Neural cell (in vitro differentiated cells): ENCODE measurements around the gene INS. TPM values are rescaled to one million over a fixed set of nuclear protein-coding genes. Genes with fewer than 3 reads are reported as not detected.

ENCODE experiments used
- H2AFZ ChIP-seq: fragments of 200-600, 300-800 bp; sonication (generic), shearing (Covaris generic); 2 replicates; pipeline ENCODE4 v1.6.0; 2014; ENCODE audit warnings: low read depth, mild to moderate bottlenecking, antibody characterized with exemption, low read length, moderate library complexity
- H3F3A ChIP-seq: fragments of 200-600 bp; shearing (Covaris generic); 2 replicates; pipeline ENCODE4 v1.6.1; 2016; ENCODE audit warnings: mild to moderate bottlenecking, moderate library complexity, mixed read lengths, antibody characterized with exemption, low read length; ENCODE audit not compliant: insufficient read depth, poor library complexity, severe bottlenecking
- H3K27ac ChIP-seq: fragments of 200-600, 300-800 bp; sonication (generic), shearing (Covaris generic); 2 replicates; pipeline ENCODE4 v1.5.1; 2014; ENCODE audit warnings: mild to moderate bottlenecking, low read length, moderate library complexity
- H3K27me3 ChIP-seq: fragments of 300-800, 200-600 bp; sonication (generic), shearing (Covaris generic); 2 replicates; pipeline ENCODE4 v1.6.0; 2014; ENCODE audit warnings: mild to moderate bottlenecking, low read depth, low read length, moderate library complexity; ENCODE audit not compliant: insufficient read depth
- H3K36me3 ChIP-seq: fragments of 300-800, 200-600 bp; sonication (generic), shearing (Covaris generic); 2 replicates; pipeline ENCODE4 v1.5.1; 2014; ENCODE audit warnings: mild to moderate bottlenecking, antibody characterized with exemption, low read length, moderate library complexity; ENCODE audit not compliant: insufficient read depth
- H3K4me2 ChIP-seq: fragments of 300-800, 200-600 bp; sonication (generic), shearing (Covaris generic); 2 replicates; pipeline ENCODE4 v1.6.0; 2014; ENCODE audit warnings: mild to moderate bottlenecking, low read length
- H3K4me3 ChIP-seq: fragments of 300-800, 200-600 bp; sonication (generic), shearing (Covaris generic); 2 replicates; pipeline ENCODE4 v1.5.1; 2014; ENCODE audit warnings: mild to moderate bottlenecking, low read length, moderate library complexity
- H3K79me2 ChIP-seq: fragments of 200-600 bp; shearing (Covaris generic); replicated peaks from 2 replicates; pipeline ENCODE4 v1.6.0; 2014; ENCODE audit warnings: mild to moderate bottlenecking, low read length, moderate library complexity; ENCODE audit not compliant: insufficient read depth
- H3K9ac ChIP-seq: fragments of 300-800, 200-600 bp; sonication (generic), shearing (Covaris generic); 2 replicates; pipeline ENCODE4 v1.6.1; 2016; ENCODE audit warnings: mild to moderate bottlenecking, low read length, mixed read lengths
- H3K9me2 ChIP-seq: fragments of 200-600 bp; shearing (Covaris generic); 2 replicates; pipeline ENCODE4 v1.6.1; 2016; ENCODE audit warnings: mild to moderate bottlenecking, low read length, mixed read lengths; ENCODE audit not compliant: insufficient read depth
- H3K9me3 ChIP-seq: fragments of 200-600, 300-800 bp; sonication (generic), shearing (Covaris generic); 2 replicates; pipeline ENCODE4 v1.6.1; 2016; ENCODE audit warnings: mild to moderate bottlenecking, mixed run types, low read length, moderate library complexity, mixed read lengths
- H4K20me1 ChIP-seq: fragments of 200-600 bp; shearing (Covaris generic); 2 replicates; pipeline ENCODE4 v1.6.1; 2016; ENCODE audit warnings: mild to moderate bottlenecking, mixed run types; ENCODE audit not compliant: insufficient read depth
- CTCF ChIP-seq: fragments of 450-650 bp; IDR thresholded peaks from 2 replicates; pipeline ENCODE4 v1.5.1; 2014; ENCODE audit warnings: antibody characterized with exemption, mild to moderate bottlenecking, moderate library complexity; ENCODE audit not compliant: poor library complexity, severe bottlenecking
- EP300 ChIP-seq: fragments of 450-650 bp; conservative IDR thresholded peaks from 2 replicates; pipeline ENCODE4 v1.6.1; 2014; ENCODE audit warnings: antibody characterized with exemption, mild to moderate bottlenecking, moderate library complexity; ENCODE audit not compliant: poor library complexity, severe bottlenecking
- EZH2 ChIP-seq: fragments of 200-600, 300-800 bp; shearing (Covaris generic), sonication (generic); IDR thresholded peaks from 2 replicates; pipeline ENCODE4 v1.6.1; 2014; ENCODE audit warnings: antibody characterized with exemption, low read length, borderline replicate concordance, mild to moderate bottlenecking; ENCODE audit not compliant: insufficient read depth, poor library complexity, severe bottlenecking
- MXI1 ChIP-seq: fragments of 450-650 bp; conservative IDR thresholded peaks from 2 replicates; pipeline ENCODE4 v1.6.1; 2014; ENCODE audit warnings: antibody characterized with exemption, mild to moderate bottlenecking; ENCODE audit not compliant: poor library complexity, severe bottlenecking
- POLR2AphosphoS5 ChIP-seq: IDR thresholded peaks from 2 replicates; pipeline ENCODE4 v1.6.1; 2012
- RAD21 ChIP-seq: fragments of 450-650 bp; conservative IDR thresholded peaks from 2 replicates; pipeline ENCODE4 v1.6.1; 2014; ENCODE audit warnings: antibody characterized with exemption, mild to moderate bottlenecking, moderate library complexity
- REST ChIP-seq: IDR thresholded peaks from 2 replicates; pipeline ENCODE4 v1.6.1; 2012; ENCODE audit warnings: borderline replicate concordance
- SMC3 ChIP-seq: fragments of 450-650 bp; conservative IDR thresholded peaks from 2 replicates; pipeline ENCODE4 v1.6.1; 2014; ENCODE audit warnings: antibody characterized with exemption, mild to moderate bottlenecking, moderate library complexity; ENCODE audit not compliant: poor library complexity
- TAF1 ChIP-seq: IDR thresholded peaks from 2 replicates; pipeline ENCODE4 v1.6.1; 2012; ENCODE audit warnings: low read depth
- polyA plus RNA-seq: library from polyadenylated mRNA; depleted of rRNA; stranded (reverse); fragments of >200 nt; gene quantifications from 2 replicates; pipeline ENCODE4 v1.2.3, GENCODE V29; 2014

The INS gene
- polyA plus RNA-seq, 1 donor from 2014 or later: not detected

- H3K4me3 ChIP-seq: no peak overlapping the region
- no peak overlapping the region for H2AFZ ChIP-seq
Observed at GRCh38 chr11:2199466-2200341, 38.7 kb upstream of the INS start.

More at GRCh38 chr11:2199466-2200341, 38.7 kb upstream of the INS start:
- H3K36me3 ChIP-seq: no peaks in the 10 kb centered on the region
- no peaks in the 10 kb centered on the region for H3K9me2 ChIP-seq
- no peaks in the 10 kb centered on the region for H4K20me1 ChIP-seq
- no peak overlapping the region for H3K9ac ChIP-seq
- no peaks in the 10 kb centered on the region for H3K27me3 ChIP-seq
- H3K79me2 ChIP-seq: no peaks in the 10 kb centered on the region
- no peak overlapping the region for H3K4me2 ChIP-seq
- H3K27ac ChIP-seq: no peak overlapping the region
- TF ChIP-seq RAD21 (no peak), REST (no peak), TAF1 (no peak), EZH2 (no peak), MXI1 (no peak), POLR2AphosphoS5 (no peak), SMC3 (no peak), CTCF (no peak), EP300 (no peak)
- H3K9me3 ChIP-seq: no peaks in the 10 kb centered on the region
- H3F3A ChIP-seq: no peaks in the 10 kb centered on the region
